Osteoblast (primary cell): ENCODE results near the gene PTPRT. TPM values are rescaled to one million over a fixed set of nuclear protein-coding genes. Genes with fewer than 3 reads are reported as not detected.

Experiments
- DNase-seq: peaks from one replicate; pipeline ENCODE4 v3.0.0; 2011; ENCODE audit warnings: low spot score, mixed read lengths; ENCODE audit not compliant: insufficient read length; ENCODE audit errors: missing footprints
- H2AFZ ChIP-seq: 2 replicates; pipeline ENCODE4 v1.6.0; 2011; ENCODE audit warnings: mild to moderate bottlenecking, low read length
- H3K27ac ChIP-seq: 2 replicates; pipeline ENCODE4 v1.5.1; 2011; ENCODE audit warnings: mild to moderate bottlenecking, low read depth, low read length, moderate library complexity
- H3K27me3 ChIP-seq: 2 replicates; pipeline ENCODE4 v1.6.0; 2012; ENCODE audit warnings: mild to moderate bottlenecking, control low read depth, inconsistent platforms, low read length, moderate library complexity; ENCODE audit not compliant: insufficient read depth
- H3K36me3 ChIP-seq: 2 replicates; pipeline ENCODE4 v1.5.1; 2011; ENCODE audit warnings: mild to moderate bottlenecking, low read length, control low read depth, moderate library complexity; ENCODE audit not compliant: insufficient read depth
- H3K4me1 ChIP-seq: 2 replicates; pipeline ENCODE4 v1.5.1; 2011; ENCODE audit warnings: mild to moderate bottlenecking, low read length, control low read depth, moderate library complexity; ENCODE audit not compliant: insufficient read depth
- H3K4me2 ChIP-seq: 2 replicates; pipeline ENCODE4 v1.6.0; 2011; ENCODE audit warnings: mild to moderate bottlenecking, low read length; ENCODE audit not compliant: insufficient read depth
- H3K4me3 ChIP-seq: fragments of 200-600 bp; sonication (generic); 3 replicates; pipeline ENCODE4 v1.5.1; 2012; ENCODE audit warnings: mild to moderate bottlenecking, low read length, inconsistent platforms; ENCODE audit not compliant: insufficient read depth
- H3K79me2 ChIP-seq: 2 replicates; pipeline ENCODE4 v1.6.0; 2012; ENCODE audit warnings: mild to moderate bottlenecking, low read length, control low read depth, inconsistent platforms; ENCODE audit not compliant: insufficient read depth
- H3K9me3 ChIP-seq: 2 replicates; pipeline ENCODE4 v1.5.1; 2011; ENCODE audit warnings: low read depth, low read length, control low read depth
- H4K20me1 ChIP-seq: 2 replicates; pipeline ENCODE4 v1.6.0; 2012; ENCODE audit warnings: mild to moderate bottlenecking, low read length, control low read depth; ENCODE audit not compliant: insufficient read depth
- CTCF ChIP-seq: IDR thresholded peaks from 2 replicates; pipeline ENCODE4 v1.5.1; 2011; ENCODE audit warnings: mild to moderate bottlenecking, low read depth, low read length, moderate library complexity; ENCODE audit errors: extremely low read depth
- total RNA-seq: library from RNA; depleted of rRNA; stranded (reverse); fragments of >200 nt; gene quantifications from 2 replicates; pipeline ENCODE4 v1.2.3, GENCODE V29; 2012

PTPRT gene
- total RNA-seq, 1 donor, result not detected

- Histone ChIP-seq H3K4me3 (no peak overlapping the region), H3K36me3 (no peaks in the 10 kb centered on the region), H3K27me3 (no peaks in the 10 kb centered on the region), H3K79me2 (no peaks in the 10 kb centered on the region), H3K4me2 (no peak overlapping the region), H3K4me1 (no peaks in the 10 kb centered on the region), H3K9me3 (peaks cover 3% of the 10 kb centered on the region), H4K20me1 (no peaks in the 10 kb centered on the region), H3K27ac (no peak overlapping the region), H2AFZ (no peak overlapping the region)
- DNase-seq, result no peak
- TF ChIP-seq CTCF, result no peak
Observed at GRCh38 chr20:43016257-43016656, 173.4 kb downstream of the PTPRT start.

GRCh38 chr20:43015566-43015965 is 174.1 kb downstream of the PTPRT start:
- H3K27me3 ChIP-seq, result no peaks in the 10 kb centered on the region
- H3K9me3 ChIP-seq, result peaks cover under 1% of the 10 kb centered on the region
- no peak overlapping the region for H3K4me3 ChIP-seq
- H3K36me3 ChIP-seq, result no peaks in the 10 kb centered on the region
- H3K27ac ChIP-seq, result no peak overlapping the region
- H3K4me2 ChIP-seq, result no peak overlapping the region
- no peaks in the 10 kb centered on the region for H4K20me1 ChIP-seq
- TF ChIP-seq CTCF, result no peak
- no peaks in the 10 kb centered on the region for H3K79me2 ChIP-seq
- H3K4me1 ChIP-seq, result no peaks in the 10 kb centered on the region
- no peak overlapping the region for H2AFZ ChIP-seq
- DNase-seq, result no peak

GRCh38 chr20:43014206-43014605 is 175.5 kb downstream of the PTPRT start:
- Histone ChIP-seq H3K36me3 (no peaks in the 10 kb centered on the region), H3K27me3 (no peaks in the 10 kb centered on the region), H3K4me3 (no peak overlapping the region), H4K20me1 (no peaks in the 10 kb centered on the region), H3K9me3 (no peaks in the 10 kb centered on the region), H3K79me2 (no peaks in the 10 kb centered on the region), H3K4me1 (no peaks in the 10 kb centered on the region), H3K27ac (no peak overlapping the region), H2AFZ (no peak overlapping the region), H3K4me2 (no peak overlapping the region)
- no peak for DNase-seq
- no peak for TF ChIP-seq CTCF

- H3K27me3 ChIP-seq, result no peaks in the 10 kb centered on the region
- no peaks in the 10 kb centered on the region for H3K36me3 ChIP-seq
- no peak overlapping the region for H3K4me3 ChIP-seq
- H3K9me3 ChIP-seq, result peaks cover 3% of the 10 kb centered on the region
- no peaks in the 10 kb centered on the region for H3K79me2 ChIP-seq
- no peak overlapping the region for H2AFZ ChIP-seq
- no peak for TF ChIP-seq CTCF
- no peaks in the 10 kb centered on the region for H4K20me1 ChIP-seq
- no peak overlapping the region for H3K4me2 ChIP-seq
- H3K4me1 ChIP-seq, result no peaks in the 10 kb centered on the region
- no peak for DNase-seq
- no peak overlapping the region for H3K27ac ChIP-seq
Observed at GRCh38 chr20:43011491-43011890, 178.2 kb downstream of the PTPRT start.
